Activated CD4-positive, alpha-beta memory T cell treated with anti-CD3 and anti-CD28 coated beads, Interleukin-2, amount 10 ng/mL, durations not matched to agents 7 days and 5 days (primary cell): ENCODE measurements around the gene PLXND1. TPM values are rescaled to one million over a fixed set of nuclear protein-coding genes. Genes with fewer than 3 reads are reported as not detected.

Experiments
- CTCF ChIA-PET: fragments of 350-600 bp; sonication (Branson Sonifier 250); formaldehyde crosslinking; loops from one replicate; lab custom pipeline; 2021; ENCODE audit warnings: antibody characterized with exemption, inconsistent platforms; lab: Charles Lee
- POLR2A ChIA-PET: fragments of 350-600 bp; sonication (Branson Sonifier 250); formaldehyde crosslinking; loops from one replicate; lab custom pipeline; 2021; ENCODE audit warnings: antibody characterized with exemption; lab: Charles Lee
- DNase-seq: peaks from one replicate; pipeline ENCODE4 v3.0.0-alpha.2; 2020
- H3K27ac Mint-ChIP-seq: one replicate; pipeline ENCODE4 v1.8.0; 2021; ENCODE audit warnings: mild to moderate bottlenecking, mixed read lengths
- H3K27me3 Mint-ChIP-seq: one replicate; pipeline ENCODE4 v1.8.0; 2021; ENCODE audit warnings: mixed read lengths
- H3K36me3 Mint-ChIP-seq: one replicate; pipeline ENCODE4 v1.8.0; 2021; ENCODE audit warnings: low read depth, mixed read lengths
- H3K4me1 Mint-ChIP-seq: one replicate; pipeline ENCODE4 v1.8.0; 2021; ENCODE audit warnings: mixed read lengths
- H3K4me3 Mint-ChIP-seq: one replicate; pipeline ENCODE4 v1.8.0; 2021; ENCODE audit warnings: mild to moderate bottlenecking, mixed read lengths
- H3K9me3 Mint-ChIP-seq: one replicate; pipeline ENCODE4 v1.8.0; 2021; ENCODE audit warnings: mixed read lengths
- total RNA-seq, 2 experiments: library from RNA; stranded (reverse); gene quantifications; one replicate each; pipeline ENCODE4 v1.2.3, GENCODE V29; 2021

Gene PLXND1
- total RNA-seq, 2 experiments from 2014 or later = 13.4 to 18.0 TPM

DNA sequence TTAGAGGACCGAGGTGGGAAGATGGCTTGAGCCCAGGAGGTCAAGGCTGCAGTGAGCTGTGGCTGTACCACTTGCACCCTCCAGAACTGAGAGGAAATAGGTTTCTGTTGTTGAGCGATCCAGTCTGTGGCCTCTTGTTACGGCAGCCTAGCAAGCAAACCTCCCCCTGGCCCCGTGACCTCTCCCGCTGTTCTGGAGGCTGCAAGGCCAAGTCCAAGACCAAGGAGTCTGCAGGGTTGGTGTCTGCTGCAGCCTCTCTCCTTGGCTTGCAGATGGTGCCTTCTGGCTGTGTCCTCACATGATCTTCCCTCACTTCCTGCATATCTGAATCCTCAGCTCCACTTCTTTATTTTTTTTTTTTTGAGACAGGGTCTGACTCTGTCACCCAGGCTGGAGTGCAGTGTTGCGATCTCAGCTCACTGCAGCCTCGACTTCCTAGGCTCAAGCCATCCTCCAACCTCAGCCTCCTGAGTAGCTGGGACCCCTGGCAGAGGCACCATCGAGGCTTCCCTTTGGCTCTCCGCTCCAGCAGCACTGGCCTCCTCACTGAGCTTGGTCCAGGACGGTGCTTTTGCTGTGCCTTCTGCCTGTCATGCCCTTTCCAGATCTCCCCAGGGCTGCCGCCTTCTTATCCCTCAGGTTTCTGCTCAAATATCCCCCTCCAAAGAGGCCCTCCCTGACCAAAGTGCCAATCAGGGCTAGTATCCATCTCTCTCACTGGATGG lies 18.0 kb upstream of the PLXND1 start:
- peaks cover 7% of the 10 kb centered on the region for H3K27me3 Mint-ChIP-seq
- H3K9me3 Mint-ChIP-seq = no peaks in the 10 kb centered on the region
- no peak overlapping the region for H3K4me3 Mint-ChIP-seq
- ChIA-PET POLR2A (no interaction called here), CTCF (no interaction called here)
- peaks cover 23% of the 10 kb centered on the region for H3K4me1 Mint-ChIP-seq
- H3K36me3 Mint-ChIP-seq = no peaks in the 10 kb centered on the region
- no peak for DNase-seq
- H3K27ac Mint-ChIP-seq = no peak overlapping the region

DNA sequence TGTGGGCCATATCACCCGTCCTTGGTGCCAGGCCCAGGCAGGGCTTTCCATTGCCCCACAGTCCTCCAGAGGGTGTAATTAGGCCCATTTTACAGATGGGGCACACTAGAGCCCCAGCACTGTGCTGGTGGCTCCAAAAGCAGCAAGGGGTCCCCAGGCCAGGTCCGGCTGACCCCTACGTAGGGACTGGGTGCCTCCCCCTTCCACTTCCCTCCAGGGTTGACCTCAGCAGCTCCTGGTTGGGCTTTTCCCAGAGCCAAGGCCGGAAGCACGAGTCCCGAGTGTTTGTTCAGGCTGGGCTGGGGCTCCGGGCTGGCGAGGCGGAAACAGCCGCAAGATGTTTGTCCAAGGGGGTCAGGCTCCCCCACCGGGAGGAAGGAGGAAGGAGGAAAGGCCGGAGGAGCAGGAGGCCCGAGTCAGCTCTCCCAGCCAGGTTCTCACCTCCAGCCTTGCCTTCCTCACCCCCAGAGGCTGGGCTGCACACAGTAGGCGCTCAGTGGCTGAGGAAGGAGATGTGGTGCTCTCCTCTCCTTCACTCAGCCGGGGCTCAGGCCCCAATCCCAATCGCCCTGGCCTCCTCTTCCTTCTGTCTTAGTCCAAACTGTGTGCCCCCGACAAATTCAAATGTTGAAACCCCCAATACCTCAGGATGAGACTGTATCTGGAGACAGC lies 17.1 kb upstream of the PLXND1 start:
- CTCF ChIA-PET = no interaction called here
- H3K36me3 Mint-ChIP-seq = no peaks in the 10 kb centered on the region
- H3K9me3 Mint-ChIP-seq = no peaks in the 10 kb centered on the region
- POLR2A ChIA-PET = no interaction called here
- no peak for DNase-seq
- H3K4me3 Mint-ChIP-seq = no peak overlapping the region
- no peak overlapping the region for H3K27ac Mint-ChIP-seq
- peaks cover 7% of the 10 kb centered on the region for H3K27me3 Mint-ChIP-seq
- H3K4me1 Mint-ChIP-seq = peaks cover 27% of the 10 kb centered on the region

GRCh38 chr3:129622933-129623332 lies 16.5 kb upstream of the PLXND1 start:
- CTCF ChIA-PET = no interaction called here
- no peak overlapping the region for H3K4me3 Mint-ChIP-seq
- peaks cover 29% of the 10 kb centered on the region for H3K4me1 Mint-ChIP-seq
- DNase-seq = no peak
- no peaks in the 10 kb centered on the region for H3K36me3 Mint-ChIP-seq
- POLR2A ChIA-PET = no interaction called here
- H3K27ac Mint-ChIP-seq = no peak overlapping the region
- peaks cover 4% of the 10 kb centered on the region for H3K27me3 Mint-ChIP-seq
- H3K9me3 Mint-ChIP-seq = no peaks in the 10 kb centered on the region

DNA sequence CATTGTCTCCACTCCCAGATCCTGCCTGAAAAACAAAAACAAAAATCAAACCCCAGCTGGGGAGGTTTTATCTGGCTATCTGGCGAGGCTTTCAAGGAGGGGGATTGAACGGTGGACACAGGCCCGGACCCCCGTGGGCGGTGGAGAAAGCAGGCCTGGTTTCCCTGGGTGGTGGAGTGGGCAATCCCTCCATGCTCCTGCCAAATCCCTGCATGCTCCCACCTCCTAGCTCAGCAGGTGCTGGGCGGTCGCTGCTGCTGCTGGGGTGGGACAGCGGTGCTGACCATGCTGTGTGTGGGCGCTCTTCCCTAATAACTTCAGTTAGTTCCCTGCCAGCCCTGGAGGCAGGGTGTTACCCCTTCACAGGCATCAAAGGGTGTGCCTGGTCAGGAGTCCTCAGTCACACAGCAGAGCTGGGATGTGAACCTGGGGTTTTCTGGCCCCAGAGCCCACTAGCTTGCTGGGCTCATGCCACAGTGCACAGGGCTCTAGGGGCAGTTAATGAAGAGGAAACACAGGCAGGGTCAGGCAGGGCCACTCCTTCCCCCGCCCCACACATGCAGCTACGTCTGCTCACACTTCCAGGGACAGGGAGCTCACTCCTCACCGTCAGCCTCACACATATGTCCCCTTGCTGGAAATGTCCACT lies 15.9 kb upstream of the PLXND1 start:
- ChIA-PET POLR2A (no interaction called here), CTCF (no interaction called here)
- peaks cover 23% of the 10 kb centered on the region for H3K4me1 Mint-ChIP-seq
- DNase-seq = no peak
- no peak overlapping the region for H3K27ac Mint-ChIP-seq
- no peaks in the 10 kb centered on the region for H3K9me3 Mint-ChIP-seq
- H3K27me3 Mint-ChIP-seq = no peaks in the 10 kb centered on the region
- H3K36me3 Mint-ChIP-seq = no peaks in the 10 kb centered on the region
- no peak overlapping the region for H3K4me3 Mint-ChIP-seq

DNA sequence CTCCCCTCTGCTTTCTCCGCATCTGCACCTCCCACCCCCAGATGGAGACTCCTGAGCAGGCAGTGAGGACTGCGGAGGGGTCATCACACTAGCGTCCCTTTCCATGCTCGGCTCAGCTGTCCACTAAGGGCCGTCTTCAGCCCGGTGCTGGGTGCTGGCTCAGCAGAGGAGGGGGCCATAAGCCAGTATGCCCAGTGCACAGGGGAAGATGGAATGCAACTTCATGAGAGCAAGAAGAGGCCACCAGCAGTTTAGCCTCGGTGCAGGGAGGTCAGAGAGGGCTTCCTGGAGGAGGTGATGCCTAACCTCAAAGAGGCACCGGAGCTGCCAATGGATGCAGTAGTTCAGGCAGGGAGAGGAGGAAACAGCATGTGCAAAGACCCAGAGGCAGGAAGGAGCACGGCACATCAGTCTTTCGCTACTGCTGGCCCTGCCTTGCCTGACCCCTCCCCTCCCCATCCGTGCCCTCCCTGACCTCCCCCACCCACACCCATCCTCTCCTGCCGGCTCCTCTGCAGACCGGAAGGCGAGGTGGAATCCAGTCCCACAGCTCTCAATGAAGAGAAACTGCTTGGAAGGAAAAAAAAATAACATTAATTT lies 15.2 kb upstream of the PLXND1 start:
- Mint-ChIP-seq H3K9me3 (no peaks in the 10 kb centered on the region), H3K4me1 (peaks cover 19% of the 10 kb centered on the region), H3K36me3 (no peaks in the 10 kb centered on the region), H3K27ac (no peak overlapping the region), H3K4me3 (no peak overlapping the region), H3K27me3 (no peaks in the 10 kb centered on the region)
- ChIA-PET POLR2A (no interaction called here), CTCF (no interaction called here)
- no peak for DNase-seq

- no peak for DNase-seq
- ChIA-PET CTCF (no interaction called here), POLR2A (no interaction called here)
- Mint-ChIP-seq H3K27me3 (no peaks in the 10 kb centered on the region), H3K9me3 (no peaks in the 10 kb centered on the region), H3K4me1 (peaks cover 14% of the 10 kb centered on the region), H3K27ac (no peak overlapping the region), H3K4me3 (no peak overlapping the region), H3K36me3 (no peaks in the 10 kb centered on the region)
These were observed 14.5 kb upstream of the PLXND1 start for GRCh38 chr3:129620828-129621559.

- Mint-ChIP-seq H3K27me3 (no peaks in the 10 kb centered on the region), H3K4me1 (peaks cover 9% of the 10 kb centered on the region), H3K9me3 (no peaks in the 10 kb centered on the region), H3K4me3 (no peak overlapping the region), H3K36me3 (no peaks in the 10 kb centered on the region), H3K27ac (no peak overlapping the region)
- CTCF ChIA-PET = interaction anchor here (0.6 kb wide), 1 partner anchor 30 kb away, joined by 3 read pairs; no protein-coding TSS in a partner anchor
- DNase-seq = no peak
- POLR2A ChIA-PET = no interaction called here
These were observed 13.3 kb upstream of the PLXND1 start for GRCh38 chr3:129619726-129620162.

- Mint-ChIP-seq H3K36me3 (no peaks in the 10 kb centered on the region), H3K9me3 (no peaks in the 10 kb centered on the region), H3K27me3 (no peaks in the 10 kb centered on the region), H3K27ac (no peak overlapping the region), H3K4me3 (no peak overlapping the region), H3K4me1 (peaks cover 9% of the 10 kb centered on the region)
- no peak for DNase-seq
- CTCF ChIA-PET = interaction anchor here (0.6 kb wide), 1 partner anchor 31 kb away, joined by 3 read pairs; no protein-coding TSS in a partner anchor
- POLR2A ChIA-PET = interaction anchor here (0.9 kb wide), 1 partner anchor 37 kb away, joined by 3 read pairs; no protein-coding TSS in a partner anchor
These were observed 12.6 kb upstream of the PLXND1 start for GRCh38 chr3:129618901-129619671.

GRCh38 chr3:129618186-129618820 lies 11.8 kb upstream of the PLXND1 start:
- Mint-ChIP-seq H3K27me3 (no peaks in the 10 kb centered on the region), H3K27ac (no peak overlapping the region), H3K9me3 (no peaks in the 10 kb centered on the region), H3K36me3 (no peaks in the 10 kb centered on the region), H3K4me1 (peaks cover 9% of the 10 kb centered on the region), H3K4me3 (no peak overlapping the region)
- ChIA-PET POLR2A (interaction anchor here (0.9 kb wide), 1 partner anchor 37 kb away, joined by 3 read pairs; no protein-coding TSS in a partner anchor), CTCF (no interaction called here)
- no peak for DNase-seq

DNA sequence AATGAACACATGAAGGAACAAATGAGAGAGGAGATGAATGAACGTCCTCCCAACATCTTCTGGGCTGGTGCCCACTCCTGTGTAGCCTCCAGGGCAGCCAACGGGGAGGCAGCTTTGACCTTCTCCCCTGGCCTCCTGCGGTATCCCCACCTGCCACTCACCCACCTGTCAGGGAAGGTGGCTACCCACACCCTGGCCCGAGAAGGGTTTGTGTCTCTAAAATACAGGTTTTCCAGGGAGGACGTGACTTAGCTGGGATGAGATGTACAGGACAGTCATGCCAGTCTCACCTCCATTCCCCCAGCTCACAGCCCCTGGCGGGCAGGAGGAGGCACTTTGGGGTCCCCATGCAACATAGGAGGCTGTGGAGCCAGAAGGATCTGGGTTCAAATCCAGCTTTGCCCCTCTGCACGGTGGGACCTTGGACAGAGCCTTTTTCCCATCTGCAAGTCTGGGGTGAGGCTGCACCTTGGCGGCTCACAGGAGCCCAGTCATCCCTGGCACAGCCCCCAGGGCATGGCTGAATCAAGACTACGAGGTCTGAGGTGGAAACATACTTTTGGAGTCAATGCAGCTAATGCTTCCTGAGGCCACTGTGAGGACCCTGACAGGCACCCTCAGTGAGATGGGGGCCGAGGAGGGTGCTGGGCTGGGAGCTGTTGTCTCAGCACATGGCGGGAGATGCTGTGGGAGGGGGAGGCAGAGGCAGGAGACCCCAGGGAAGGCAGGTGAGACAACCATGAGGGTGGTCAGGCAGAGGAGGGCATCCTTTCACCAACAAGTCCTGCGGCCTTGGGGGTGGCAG lies 11.1 kb upstream of the PLXND1 start:
- H3K27me3 Mint-ChIP-seq = no peaks in the 10 kb centered on the region
- no peaks in the 10 kb centered on the region for H3K9me3 Mint-ChIP-seq
- no peak overlapping the region for H3K4me3 Mint-ChIP-seq
- no peak for DNase-seq
- H3K27ac Mint-ChIP-seq = no peak overlapping the region
- POLR2A ChIA-PET = no interaction called here
- CTCF ChIA-PET = no interaction called here
- peaks cover 9% of the 10 kb centered on the region for H3K4me1 Mint-ChIP-seq
- no peaks in the 10 kb centered on the region for H3K36me3 Mint-ChIP-seq

DNA sequence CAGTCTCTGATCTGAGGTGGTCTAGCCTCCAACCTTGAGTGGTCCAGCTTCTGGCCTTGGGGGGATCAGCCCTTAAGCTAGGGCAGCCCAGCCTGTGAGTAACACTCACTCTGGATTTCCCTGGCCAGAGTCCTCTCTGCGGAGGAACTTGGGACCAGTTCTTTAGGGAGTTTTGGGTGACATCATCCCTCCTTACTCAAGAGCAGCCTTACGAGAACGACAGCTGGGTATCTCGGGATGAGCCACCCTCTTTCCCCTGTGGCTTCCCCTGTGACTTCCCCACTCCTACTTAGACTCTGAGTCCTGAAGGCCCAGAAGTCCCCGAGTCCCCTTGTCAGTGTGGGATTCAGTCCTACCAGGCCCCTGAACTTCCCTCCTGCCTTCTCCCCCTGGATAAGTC lies 10.2 kb upstream of the PLXND1 start:
- ChIA-PET CTCF (no interaction called here), POLR2A (no interaction called here)
- Mint-ChIP-seq H3K9me3 (no peaks in the 10 kb centered on the region), H3K4me3 (no peak overlapping the region), H3K4me1 (peaks cover 9% of the 10 kb centered on the region), H3K27ac (no peak overlapping the region), H3K36me3 (no peaks in the 10 kb centered on the region), H3K27me3 (no peaks in the 10 kb centered on the region)
- DNase-seq = no peak
